HL-60 (cell line): ENCODE data around the gene SCN1B.

Source experiments
- DNase-seq, 2 experiments: peaks; one replicate each; pipeline ENCODE4 v3.0.0-alpha.2; 2010 to 2020; ENCODE audit warnings: low read depth in 1 of 2, low spot score in 1 of 2
- H3K27ac ChIP-seq: fragments of 250-450 bp; sonication (Bioruptor Pico); replicated peaks from 2 replicates; pipeline ENCODE4 v1.5.1; 2020; ENCODE audit warnings: mild to moderate bottlenecking, moderate library complexity
- H3K27me3 ChIP-seq: fragments of 250-450 bp; sonication (Bioruptor Pico); 2 replicates; pipeline ENCODE4 v1.5.1; 2021; ENCODE audit warnings: mild to moderate bottlenecking, moderate library complexity; ENCODE audit not compliant: insufficient read depth, poor library complexity, severe bottlenecking
- H3K4me3 ChIP-seq: replicated peaks from 2 replicates; pipeline ENCODE4 v1.5.1; 2011; ENCODE audit warnings: mild to moderate bottlenecking, control low read depth, low read length; ENCODE audit not compliant: insufficient read depth
- GABPA ChIP-seq: IDR thresholded peaks from 2 replicates; pipeline ENCODE4 v1.6.1; 2012; ENCODE audit warnings: low read depth
- POLR2AphosphoS5 ChIP-seq: IDR thresholded peaks from 2 replicates; pipeline ENCODE4 v1.6.1; 2012; ENCODE audit warnings: low read depth
- SPI1 ChIP-seq: IDR thresholded peaks from 2 replicates; pipeline ENCODE4 v1.6.1; 2012; ENCODE audit warnings: low read depth, mild to moderate bottlenecking, borderline replicate concordance
- TF ChIP-seq, protein P1 (sequence below): IDR thresholded peaks from one replicate; pipeline ENCODE4 v1.5.1; 2011; ENCODE audit warnings: low read length, control low read depth, inconsistent platforms; ENCODE audit not compliant: insufficient read depth
- TF ChIP-seq, protein P2 (sequence below): IDR thresholded peaks from 2 replicates; pipeline ENCODE4 v1.6.1; 2012; ENCODE audit warnings: low read depth; ENCODE audit not compliant: insufficient replicate concordance

Gene SCN1B

DNA sequence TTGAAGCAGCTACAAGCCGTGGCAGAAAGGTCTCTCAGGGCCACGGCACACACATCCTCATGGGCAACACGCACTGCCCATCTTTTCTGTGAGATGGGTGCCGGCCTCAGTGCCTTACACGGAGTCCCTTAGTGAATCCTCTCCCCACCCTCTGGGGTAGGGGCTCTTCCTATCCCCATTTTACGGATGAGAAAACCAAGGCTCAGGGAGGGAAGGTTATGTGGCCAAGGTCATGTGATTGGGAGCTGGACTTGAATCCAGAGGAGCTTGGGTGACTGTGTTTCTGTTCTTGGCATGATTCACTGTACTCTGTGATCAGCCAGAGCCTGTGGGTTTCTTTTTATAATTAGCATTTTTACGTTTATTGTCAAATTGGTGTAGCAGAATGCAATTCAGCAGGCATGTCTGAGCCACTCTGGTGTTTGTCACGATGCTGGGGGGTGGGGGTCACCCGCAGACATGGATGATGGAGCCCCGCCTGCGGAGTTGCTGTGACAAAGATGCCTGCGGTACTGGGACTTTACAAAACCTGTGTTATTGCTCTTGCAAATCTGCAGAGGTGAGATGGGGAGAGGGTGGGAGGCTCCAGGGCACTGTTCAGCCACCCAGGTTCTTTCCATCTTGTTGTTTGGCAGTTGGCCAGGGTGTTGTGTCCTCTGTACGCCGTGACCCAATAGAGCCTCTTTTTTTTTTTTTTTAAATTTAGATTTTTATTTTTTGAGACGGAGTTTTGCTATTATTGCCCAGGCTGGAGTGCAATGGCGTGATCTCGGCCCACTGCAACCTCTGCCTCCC, 4.5 kb downstream of the SCN1B start:
- TF ChIP-seq, protein P1, sequence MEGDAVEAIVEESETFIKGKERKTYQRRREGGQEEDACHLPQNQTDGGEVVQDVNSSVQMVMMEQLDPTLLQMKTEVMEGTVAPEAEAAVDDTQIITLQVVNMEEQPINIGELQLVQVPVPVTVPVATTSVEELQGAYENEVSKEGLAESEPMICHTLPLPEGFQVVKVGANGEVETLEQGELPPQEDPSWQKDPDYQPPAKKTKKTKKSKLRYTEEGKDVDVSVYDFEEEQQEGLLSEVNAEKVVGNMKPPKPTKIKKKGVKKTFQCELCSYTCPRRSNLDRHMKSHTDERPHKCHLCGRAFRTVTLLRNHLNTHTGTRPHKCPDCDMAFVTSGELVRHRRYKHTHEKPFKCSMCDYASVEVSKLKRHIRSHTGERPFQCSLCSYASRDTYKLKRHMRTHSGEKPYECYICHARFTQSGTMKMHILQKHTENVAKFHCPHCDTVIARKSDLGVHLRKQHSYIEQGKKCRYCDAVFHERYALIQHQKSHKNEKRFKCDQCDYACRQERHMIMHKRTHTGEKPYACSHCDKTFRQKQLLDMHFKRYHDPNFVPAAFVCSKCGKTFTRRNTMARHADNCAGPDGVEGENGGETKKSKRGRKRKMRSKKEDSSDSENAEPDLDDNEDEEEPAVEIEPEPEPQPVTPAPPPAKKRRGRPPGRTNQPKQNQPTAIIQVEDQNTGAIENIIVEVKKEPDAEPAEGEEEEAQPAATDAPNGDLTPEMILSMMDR = no peak
- TF ChIP-seq GABPA (no peak), SPI1 (no peak), POLR2AphosphoS5 (no peak)
- TF ChIP-seq, protein P2, sequence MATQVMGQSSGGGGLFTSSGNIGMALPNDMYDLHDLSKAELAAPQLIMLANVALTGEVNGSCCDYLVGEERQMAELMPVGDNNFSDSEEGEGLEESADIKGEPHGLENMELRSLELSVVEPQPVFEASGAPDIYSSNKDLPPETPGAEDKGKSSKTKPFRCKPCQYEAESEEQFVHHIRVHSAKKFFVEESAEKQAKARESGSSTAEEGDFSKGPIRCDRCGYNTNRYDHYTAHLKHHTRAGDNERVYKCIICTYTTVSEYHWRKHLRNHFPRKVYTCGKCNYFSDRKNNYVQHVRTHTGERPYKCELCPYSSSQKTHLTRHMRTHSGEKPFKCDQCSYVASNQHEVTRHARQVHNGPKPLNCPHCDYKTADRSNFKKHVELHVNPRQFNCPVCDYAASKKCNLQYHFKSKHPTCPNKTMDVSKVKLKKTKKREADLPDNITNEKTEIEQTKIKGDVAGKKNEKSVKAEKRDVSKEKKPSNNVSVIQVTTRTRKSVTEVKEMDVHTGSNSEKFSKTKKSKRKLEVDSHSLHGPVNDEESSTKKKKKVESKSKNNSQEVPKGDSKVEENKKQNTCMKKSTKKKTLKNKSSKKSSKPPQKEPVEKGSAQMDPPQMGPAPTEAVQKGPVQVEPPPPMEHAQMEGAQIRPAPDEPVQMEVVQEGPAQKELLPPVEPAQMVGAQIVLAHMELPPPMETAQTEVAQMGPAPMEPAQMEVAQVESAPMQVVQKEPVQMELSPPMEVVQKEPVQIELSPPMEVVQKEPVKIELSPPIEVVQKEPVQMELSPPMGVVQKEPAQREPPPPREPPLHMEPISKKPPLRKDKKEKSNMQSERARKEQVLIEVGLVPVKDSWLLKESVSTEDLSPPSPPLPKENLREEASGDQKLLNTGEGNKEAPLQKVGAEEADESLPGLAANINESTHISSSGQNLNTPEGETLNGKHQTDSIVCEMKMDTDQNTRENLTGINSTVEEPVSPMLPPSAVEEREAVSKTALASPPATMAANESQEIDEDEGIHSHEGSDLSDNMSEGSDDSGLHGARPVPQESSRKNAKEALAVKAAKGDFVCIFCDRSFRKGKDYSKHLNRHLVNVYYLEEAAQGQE = no peak
- Histone ChIP-seq H3K27ac (no peak overlapping the region), H3K27me3 (peaks cover 30% of the 10 kb centered on the region), H3K4me3 (no peak overlapping the region)
- no peak for DNase-seq

DNA sequence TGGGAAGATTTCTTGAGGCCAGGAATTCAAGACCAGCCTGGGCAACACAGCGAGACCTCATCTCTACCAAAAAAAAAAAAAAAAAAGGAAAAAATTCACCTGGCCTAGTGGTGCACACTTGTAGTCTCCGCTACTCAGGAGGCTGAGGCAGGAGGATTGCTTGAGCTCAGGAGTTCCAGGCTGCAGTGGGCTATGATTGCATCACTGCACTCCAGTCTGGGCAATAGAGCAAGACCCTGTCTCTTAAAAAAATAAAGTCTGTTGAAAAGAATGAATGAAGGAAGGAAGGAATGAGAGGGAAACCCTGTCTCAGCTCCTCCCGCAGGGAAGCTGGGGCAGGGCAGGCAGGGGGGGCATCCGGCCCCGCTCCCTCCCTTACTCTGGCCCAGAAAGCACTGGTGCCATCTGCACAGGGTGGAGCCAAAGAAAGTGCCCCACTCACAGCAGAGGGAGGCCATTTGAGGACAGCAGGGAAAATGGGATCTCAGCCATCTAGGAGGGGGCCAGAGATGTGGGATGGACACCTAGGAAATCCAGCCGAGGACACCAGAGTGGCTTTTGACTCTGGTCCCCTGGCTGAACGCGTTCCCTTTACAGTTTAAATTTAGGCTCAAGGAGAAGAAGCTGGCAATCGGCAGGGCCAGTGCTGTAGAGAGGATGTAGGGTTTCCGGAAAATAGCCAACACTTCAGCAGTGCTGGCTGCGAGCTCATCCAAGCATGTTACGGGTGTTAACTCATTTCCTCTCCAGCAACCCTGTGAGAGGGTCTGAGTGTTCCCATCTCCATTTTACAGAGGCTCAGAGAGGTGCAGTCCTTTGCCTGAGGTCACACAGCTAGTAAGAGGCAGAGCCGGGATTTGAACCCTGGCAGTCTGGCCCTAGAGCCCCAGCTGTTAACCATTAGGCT, 7.7 kb downstream of the SCN1B start:
- Histone ChIP-seq H3K4me3 (no peak overlapping the region), H3K27ac (no peak overlapping the region), H3K27me3 (peaks cover 22% of the 10 kb centered on the region)
- DNase-seq = no peak
- TF ChIP-seq POLR2AphosphoS5 (no peak), SPI1 (no peak), GABPA (no peak)
- TF ChIP-seq, protein P2 = no peak
- TF ChIP-seq, protein P1 = no peak

DNA sequence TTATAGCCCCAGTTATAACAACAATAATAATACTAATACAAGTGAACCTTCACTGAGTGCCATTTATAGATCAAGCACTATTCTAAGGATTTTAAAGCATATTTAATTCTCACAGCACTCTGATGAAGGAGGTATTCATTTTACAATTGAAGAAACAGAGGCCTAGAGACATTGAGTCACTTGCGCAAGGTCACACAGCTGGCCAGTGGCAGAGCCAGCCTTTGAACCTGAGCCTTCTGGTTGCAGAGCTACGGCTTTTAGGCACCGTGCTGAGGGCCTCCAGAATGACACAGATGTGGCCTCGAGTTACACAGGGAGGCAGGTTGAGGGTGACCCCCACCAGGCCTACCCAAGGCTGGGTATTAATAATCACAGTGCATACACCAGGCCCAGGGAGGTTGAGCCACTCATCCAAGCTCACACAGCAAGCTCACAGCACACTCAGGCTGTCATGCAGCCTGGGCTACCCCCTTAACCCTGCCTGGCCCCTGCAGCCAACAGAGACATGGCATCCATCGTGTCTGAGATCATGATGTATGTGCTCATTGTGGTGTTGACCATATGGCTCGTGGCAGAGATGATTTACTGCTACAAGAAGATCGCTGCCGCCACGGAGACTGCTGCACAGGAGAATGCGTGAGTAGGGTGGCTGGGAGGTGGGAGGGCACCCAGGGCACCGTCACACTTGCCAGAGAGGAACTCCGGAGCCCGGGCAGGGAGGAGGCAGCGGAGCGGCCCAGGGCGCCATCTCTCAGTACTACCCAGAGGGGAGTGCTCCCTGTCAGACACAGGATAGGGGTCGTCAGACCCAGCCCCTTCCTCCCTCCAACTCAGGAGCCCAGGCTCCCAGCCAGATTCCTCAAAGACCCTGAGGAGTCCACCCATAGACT, 8.6 kb downstream of the SCN1B start:
- no peak overlapping the region for H3K27ac ChIP-seq
- peak in 1 of 2 experiments; percentile 35 for DNase-seq
- peaks cover 22% of the 10 kb centered on the region for H3K27me3 ChIP-seq
- TF ChIP-seq SPI1 = peak; percentile 29; the same call in 1 of the 2 replicates
- TF ChIP-seq, protein P2 = no peak
- H3K4me3 ChIP-seq = no peak overlapping the region
